ENCODE results near the gene ARHGAP12. TPM values are rescaled to one million over a fixed set of nuclear protein-coding genes. Genes with fewer than 3 reads are reported as not detected.

Gene ARHGAP12
- polyA plus RNA-seq, 1 of the 3 experiments (the other 2 are of a cell fraction) = 8.6 TPM

- H3K79me2 ChIP-seq (ENCODE audit: insufficient read depth) = no peaks in the 10 kb centered on the region
- no peak overlapping the region for H3K27ac ChIP-seq (ENCODE audit: low read depth in 2 of 2, low read length in 1 of 2)
- 91% methylated on average over 7 of the region's 7 CpGs for WGBS (ENCODE audit: low lambda C conversion rate)
- peaks cover 37 to 43% of the 10 kb centered on the region in 2 experiments for H3K36me3 ChIP-seq (replicated peaks in 1 of 2; ENCODE audit: control insufficient read depth in 1 of 2, insufficient read depth in 2 of 2, low read length in 1 of 2)
- no peak for DNase-seq
- H3K9ac ChIP-seq = no peak overlapping the region
- ChIA-PET CTCF (interaction anchor here (1.4 to 2.5 kb wide), 3 partner anchors 34 to 1052 kb away, joined by 3 to 12 read pairs (median 3); no protein-coding TSS in a partner anchor), POLR2A (no interaction called here)
- no peaks in the 10 kb centered on the region for H3K9me3 ChIP-seq
- H4K20me1 ChIP-seq (ENCODE audit: insufficient read depth) = no peaks in the 10 kb centered on the region
- no peak overlapping the region for H3K4me2 ChIP-seq
- H3K27me3 ChIP-seq (ENCODE audit: insufficient read depth) = no peaks in the 10 kb centered on the region
- peaks cover 5% of the 10 kb centered on the region for H3F3A ChIP-seq (replicated peaks; ENCODE audit: insufficient read depth)
- H2AFZ ChIP-seq (ENCODE audit: low read depth) = no peak overlapping the region
- H3K9me2 ChIP-seq = no peaks in the 10 kb centered on the region
- H3K4me3 ChIP-seq (ENCODE audit: low read depth in 2 of 2, low read length in 1 of 2) = no peak overlapping the region
- no peak for TF ChIP-seq USF2 (IDR thresholded peaks at IDR 0.05; ENCODE audit: borderline replicate concordance, low read depth, low read length)
- TF ChIP-seq TAF1 (IDR thresholded peaks at IDR 0.05; ENCODE audit: borderline replicate concordance, low read depth, low read length) = no peak
- TF ChIP-seq RAD21 (IDR thresholded peaks at IDR 0.05; ENCODE audit: low read length) = no peak
- no peak for TF ChIP-seq POLR2AphosphoS5 (IDR thresholded peaks at IDR 0.05; ENCODE audit: low read depth, low read length)
- no peak for TF ChIP-seq NRF1 (IDR thresholded peaks at IDR 0.05; ENCODE audit: low read depth, low read length)
- TF ChIP-seq ZBTB33 (IDR thresholded peaks at IDR 0.05; ENCODE audit: borderline replicate concordance, low read depth) = no peak
- no peak for TF ChIP-seq NFIC (IDR thresholded peaks at IDR 0.05; ENCODE audit: borderline replicate concordance)
- TF ChIP-seq GATA2 (CRISPR knock-in tag; IDR thresholded peaks at IDR 0.05) = no peak
- no peak for TF ChIP-seq REST (IDR thresholded peaks at IDR 0.05; ENCODE audit: low read depth, low read length)
- TF ChIP-seq EZH2phosphoT487 (IDR thresholded peaks at IDR 0.05; ENCODE audit: borderline replicate concordance, low read depth) = no peak
- TF ChIP-seq RXRA (IDR thresholded peaks at IDR 0.05; ENCODE audit: borderline replicate concordance, low read depth) = no peak
- TF ChIP-seq, protein P1, sequence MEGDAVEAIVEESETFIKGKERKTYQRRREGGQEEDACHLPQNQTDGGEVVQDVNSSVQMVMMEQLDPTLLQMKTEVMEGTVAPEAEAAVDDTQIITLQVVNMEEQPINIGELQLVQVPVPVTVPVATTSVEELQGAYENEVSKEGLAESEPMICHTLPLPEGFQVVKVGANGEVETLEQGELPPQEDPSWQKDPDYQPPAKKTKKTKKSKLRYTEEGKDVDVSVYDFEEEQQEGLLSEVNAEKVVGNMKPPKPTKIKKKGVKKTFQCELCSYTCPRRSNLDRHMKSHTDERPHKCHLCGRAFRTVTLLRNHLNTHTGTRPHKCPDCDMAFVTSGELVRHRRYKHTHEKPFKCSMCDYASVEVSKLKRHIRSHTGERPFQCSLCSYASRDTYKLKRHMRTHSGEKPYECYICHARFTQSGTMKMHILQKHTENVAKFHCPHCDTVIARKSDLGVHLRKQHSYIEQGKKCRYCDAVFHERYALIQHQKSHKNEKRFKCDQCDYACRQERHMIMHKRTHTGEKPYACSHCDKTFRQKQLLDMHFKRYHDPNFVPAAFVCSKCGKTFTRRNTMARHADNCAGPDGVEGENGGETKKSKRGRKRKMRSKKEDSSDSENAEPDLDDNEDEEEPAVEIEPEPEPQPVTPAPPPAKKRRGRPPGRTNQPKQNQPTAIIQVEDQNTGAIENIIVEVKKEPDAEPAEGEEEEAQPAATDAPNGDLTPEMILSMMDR (IDR thresholded peaks at IDR 0.05) = no peak
- TF ChIP-seq GABPA (IDR thresholded peaks at IDR 0.05; ENCODE audit: low read depth) = no peak
- no peak for TF ChIP-seq MEF2A (IDR thresholded peaks at IDR 0.05; ENCODE audit: borderline replicate concordance, low read depth)
- no peak for TF ChIP-seq FOXM1 (IDR thresholded peaks at IDR 0.05; ENCODE audit: low read depth)
- no peak for TF ChIP-seq MXI1 (IDR thresholded peaks at IDR 0.05; ENCODE audit: low read depth, low read length)
- TF ChIP-seq FOSL2 (IDR thresholded peaks at IDR 0.05; ENCODE audit: borderline replicate concordance, low read depth) = no peak
- H3K4me1 ChIP-seq (ENCODE audit: control insufficient read depth in 1 of 2, insufficient read depth in 2 of 2, low read depth in 1 of 2, low read length in 1 of 2) = peaks cover 0 to 3% of the 10 kb centered on the region in 2 experiments; a peak in 1 of 4 replicates
Observed at GRCh38 chr10:31804352-31804810, 124.2 kb downstream of the ARHGAP12 start.
